HCT116 (cell line): Measurements from ENCODE around the gene KIAA1671. TPM values are rescaled to one million over a fixed set of nuclear protein-coding genes. Genes with fewer than 3 reads are reported as not detected.

Experiments used
- ATAC-seq: fragments of 200-7000 bp; cut with Tn5 transposase; 2 replicates; pipeline ENCODE4 v1.9.1; 2020; ENCODE audit warnings: mild to moderate bottlenecking, moderate library complexity
- BruUV-seq: library from RNA; stranded (reverse); fragments of 400-500 nt; replicated peaks from 2 replicates; lab custom pipeline; 2021; lab: Mats Ljungman, UMichigan
- CTCF ChIA-PET: fragments of 300-600 bp; sonication (Branson Sonifier 250); formaldehyde crosslinking; loops from one replicate; lab custom pipeline; 2021; ENCODE audit warnings: antibody characterized with exemption; lab: Charles Lee
- POLR2A ChIA-PET: fragments of 300-600, 350-600 bp; sonication (Branson Sonifier 250); formaldehyde crosslinking; loops from one replicate; lab custom pipeline; 2021; ENCODE audit warnings: antibody characterized with exemption; lab: Charles Lee
- RAD21 ChIA-PET, 2 experiments: fragments of 300-600 bp; sonication (Branson Sonifier 250); formaldehyde crosslinking; loops; one replicate each; lab custom pipeline; 2023; ENCODE audit warnings: low total read pairs in 2 of 2; ENCODE audit not compliant: uncharacterized antibody in 2 of 2, unreplicated experiment in 2 of 2, low non-redundant PET in 1 of 2; lab: Charles Lee
- DNase-seq: peaks from one replicate; pipeline ENCODE4 v3.0.0-alpha.2; 2010; ENCODE audit warnings: low read depth, low spot score
- H2AFZ ChIP-seq: fragments of 200-600 bp; shearing (Covaris generic), sonication (generic); 2 replicates; pipeline ENCODE4 v1.6.1; 2017; ENCODE audit warnings: low read depth, mixed run types, mixed read lengths, antibody characterized with exemption, low read length; ENCODE audit not compliant: poor library complexity, severe bottlenecking
- H3K27ac ChIP-seq: 2 replicates; pipeline ENCODE4 v1.5.1; 2012; ENCODE audit warnings: low read depth, low read length
- H3K27me3 ChIP-seq: fragments of 200-600 bp; sonication (generic); 2 replicates; pipeline ENCODE4 v1.6.1; 2016; ENCODE audit warnings: mixed run types, low read length, mixed read lengths; ENCODE audit not compliant: insufficient read depth
- H3K36me3 ChIP-seq, 2 experiments: fragments of 200-500 bp in 1 of 2; fragments of 200-600 bp in 1 of 2; sonication (Bioruptor generic) in 1 of 2; sonication (generic) in 1 of 2; 2 replicates each; pipeline versions ENCODE4 v1.5.1 to v1.6.1; 2014 to 2016; ENCODE audit warnings: low read length in 2 of 2, inconsistent platforms in 1 of 2, mixed read lengths in 1 of 2, mixed run types in 1 of 2; ENCODE audit not compliant: insufficient read depth in 2 of 2, control insufficient read depth in 1 of 2
- H3K4me1 ChIP-seq, 2 experiments: fragments of 200-600 bp in 1 of 2; sonication (generic) in 1 of 2; 2 replicates each; pipeline versions ENCODE4 v1.5.1 to v1.6.1; 2012 to 2017; ENCODE audit warnings: low read length in 2 of 2, inconsistent platforms in 1 of 2, mild to moderate bottlenecking in 1 of 2, mixed read lengths in 1 of 2, mixed run types in 1 of 2, moderate library complexity in 1 of 2; ENCODE audit not compliant: insufficient read depth in 2 of 2, control insufficient read depth in 1 of 2
- H3K4me2 ChIP-seq: fragments of 200-600 bp; sonication (generic); 2 replicates; pipeline ENCODE4 v1.6.1; 2017; ENCODE audit warnings: mixed run types, low read length, mixed read lengths
- H3K4me3 ChIP-seq, 2 experiments: fragments of 200-600 bp in 1 of 2; sonication (generic) in 1 of 2; replicated peaks in 1 of 2; 2 replicates each; pipeline ENCODE4 v1.5.1; 2011 to 2016; ENCODE audit warnings: low read length in 2 of 2, control low read depth in 1 of 2, low read depth in 1 of 2, mild to moderate bottlenecking in 1 of 2, mixed read lengths in 1 of 2, mixed run types in 1 of 2
- H3K79me2 ChIP-seq: fragments of 200-600 bp; sonication (generic); 2 replicates; pipeline ENCODE4 v1.6.1; 2017; ENCODE audit warnings: mild to moderate bottlenecking, mixed run types, low read length, moderate library complexity, mixed read lengths; ENCODE audit not compliant: insufficient read depth
- H3K9ac ChIP-seq: fragments of 200-600 bp; sonication (generic); 2 replicates; pipeline ENCODE4 v1.6.1; 2016; ENCODE audit warnings: low read length, mixed read lengths
- H3K9me2 ChIP-seq: fragments of 200-600 bp; sonication (generic), shearing (Covaris generic); 2 replicates; pipeline ENCODE4 v1.6.1; 2017; ENCODE audit warnings: mixed run types, mild to moderate bottlenecking, moderate library complexity; ENCODE audit not compliant: insufficient read depth
- H3K9me3 ChIP-seq, 2 experiments: fragments of 200-500 bp in 1 of 2; fragments of 200-600 bp in 1 of 2; sonication (Bioruptor generic) in 1 of 2; sonication (generic) in 1 of 2; 2 replicates each; pipeline ENCODE4 v1.6.1; 2014 to 2017; ENCODE audit warnings: low read length in 2 of 2, mixed read lengths in 2 of 2, inconsistent platforms in 1 of 2, low read depth in 1 of 2, mild to moderate bottlenecking in 1 of 2, mixed run types in 1 of 2, moderate library complexity in 1 of 2; ENCODE audit not compliant: control insufficient read depth in 1 of 2, insufficient read depth in 1 of 2
- H4K20me1 ChIP-seq: fragments of 200-600 bp; sonication (generic), shearing (Covaris generic); 2 replicates; pipeline ENCODE4 v1.6.1; 2017; ENCODE audit warnings: mixed run types, mild to moderate bottlenecking, moderate library complexity; ENCODE audit not compliant: insufficient read depth
- CEBPB ChIP-seq: IDR thresholded peaks from 2 replicates; pipeline ENCODE4 v1.6.1; 2012; ENCODE audit warnings: low read depth
- EGR1 ChIP-seq: IDR thresholded peaks from 2 replicates; pipeline ENCODE4 v1.6.1; 2012; ENCODE audit warnings: low read depth
- ELF1 ChIP-seq: IDR thresholded peaks from 2 replicates; pipeline ENCODE4 v1.6.1; 2012; ENCODE audit warnings: low read depth, borderline replicate concordance
- EZH2phosphoT487 ChIP-seq: fragments of 200-600 bp; IDR thresholded peaks from 2 replicates; pipeline ENCODE4 v1.6.1; 2018; ENCODE audit warnings: antibody characterized with exemption, borderline replicate concordance
- FOSL1 ChIP-seq: IDR thresholded peaks from 2 replicates; pipeline ENCODE4 v1.6.1; 2012; ENCODE audit warnings: low read depth
- MAX ChIP-seq: IDR thresholded peaks from 2 replicates; pipeline ENCODE4 v1.6.1; 2012
- RAD21 ChIP-seq: IDR thresholded peaks from 2 replicates; pipeline ENCODE4 v1.6.1; 2012; ENCODE audit warnings: low read depth, mild to moderate bottlenecking
- REST ChIP-seq: IDR thresholded peaks from 2 replicates; pipeline ENCODE4 v1.6.1; 2012; ENCODE audit warnings: low read depth
- SRF ChIP-seq: IDR thresholded peaks from 2 replicates; pipeline ENCODE4 v1.6.1; 2012; ENCODE audit warnings: low read depth
- YY1 ChIP-seq: IDR thresholded peaks from 2 replicates; pipeline ENCODE4 v1.6.1; 2011; ENCODE audit warnings: low read length, low read depth, moderate library complexity, mild to moderate bottlenecking; ENCODE audit not compliant: insufficient replicate concordance; ENCODE audit errors: extremely low read depth
- ZFX ChIP-seq: fragments of 450-650 bp; IDR thresholded peaks from 2 replicates; pipeline ENCODE4 v1.6.1; 2017
- intact Hi-C: fragments of 100-400 bp; cut with micrococcal nuclease; formaldehyde crosslinking; loops from 2 replicates; pipeline ENCODE4 v1.10.0; 2022
- total RNA-seq: library from RNA; stranded (reverse); gene quantifications from one replicate; pipeline ENCODE4 v1.2.1, GENCODE V29; 2021; ENCODE audit not compliant: unreplicated experiment
- TF ChIP-seq, protein P1 (sequence below), 3 experiments: fragments of 200-600 bp in 1 of 3; sonication (generic) in 1 of 3; IDR thresholded peaks in 2 of 3; conservative IDR thresholded peaks in 1 of 3; 2 replicates each; pipeline ENCODE4 v1.5.1; 2012 to 2017; ENCODE audit warnings: low read depth in 2 of 3, low read length in 2 of 3, antibody characterized with exemption in 1 of 3, borderline replicate concordance in 1 of 3, control low read depth in 1 of 3, mild to moderate bottlenecking in 1 of 3, mixed read lengths in 1 of 3, mixed run types in 1 of 3, moderate library complexity in 1 of 3; ENCODE audit not compliant: insufficient read depth in 1 of 3
- TF ChIP-seq, protein P2 (sequence below): IDR thresholded peaks from 2 replicates; pipeline ENCODE4 v1.6.1; 2011; ENCODE audit warnings: mild to moderate bottlenecking, low read length, moderate library complexity; ENCODE audit not compliant: insufficient replicate concordance; ENCODE audit errors: extremely low read depth

The KIAA1671 gene
- total RNA-seq, 1 experiment from 2014 or later: 36.8 TPM

DNA sequence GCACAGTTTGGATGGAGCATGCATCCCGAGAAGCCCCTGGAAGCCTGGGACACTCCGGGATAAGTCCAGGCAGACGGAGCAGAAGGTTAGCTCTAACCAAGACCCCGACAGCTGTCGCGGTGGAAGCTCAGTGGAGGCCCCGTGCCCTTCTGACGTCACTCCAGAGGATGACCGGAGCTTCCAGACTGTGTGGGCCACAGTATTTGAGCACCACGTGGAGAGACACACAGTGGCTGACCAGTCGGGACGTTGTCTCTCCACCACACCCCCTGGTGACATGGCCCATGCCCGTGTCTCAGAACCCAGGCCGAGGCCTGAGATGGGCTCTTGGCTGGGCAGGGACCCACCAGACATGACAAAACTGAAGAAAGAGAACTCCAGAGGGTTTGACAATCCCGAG, 86.3 kb downstream of the KIAA1671 start:
- RAD21 ChIA-PET: no interaction called here
- DNase-seq: no peak
- Histone ChIP-seq H3K4me2 (no peak overlapping the region), H3K4me3 (no peak overlapping the region), H3K36me3 (peaks cover 11 to 12% of the 10 kb centered on the region in 2 experiments; a peak in 2 of 4 replicates), H3K4me1 (no peaks in the 10 kb centered on the region), H2AFZ (no peak overlapping the region), H3K27me3 (no peaks in the 10 kb centered on the region), H3K9ac (no peak overlapping the region), H3K27ac (no peak overlapping the region), H4K20me1 (no peaks in the 10 kb centered on the region), H3K9me3 (no peaks in the 10 kb centered on the region)
- no TSS peak for BruUV-seq
- POLR2A ChIA-PET: no interaction called here
- intact Hi-C loops: no loop called here
- TF ChIP-seq, protein P1, sequence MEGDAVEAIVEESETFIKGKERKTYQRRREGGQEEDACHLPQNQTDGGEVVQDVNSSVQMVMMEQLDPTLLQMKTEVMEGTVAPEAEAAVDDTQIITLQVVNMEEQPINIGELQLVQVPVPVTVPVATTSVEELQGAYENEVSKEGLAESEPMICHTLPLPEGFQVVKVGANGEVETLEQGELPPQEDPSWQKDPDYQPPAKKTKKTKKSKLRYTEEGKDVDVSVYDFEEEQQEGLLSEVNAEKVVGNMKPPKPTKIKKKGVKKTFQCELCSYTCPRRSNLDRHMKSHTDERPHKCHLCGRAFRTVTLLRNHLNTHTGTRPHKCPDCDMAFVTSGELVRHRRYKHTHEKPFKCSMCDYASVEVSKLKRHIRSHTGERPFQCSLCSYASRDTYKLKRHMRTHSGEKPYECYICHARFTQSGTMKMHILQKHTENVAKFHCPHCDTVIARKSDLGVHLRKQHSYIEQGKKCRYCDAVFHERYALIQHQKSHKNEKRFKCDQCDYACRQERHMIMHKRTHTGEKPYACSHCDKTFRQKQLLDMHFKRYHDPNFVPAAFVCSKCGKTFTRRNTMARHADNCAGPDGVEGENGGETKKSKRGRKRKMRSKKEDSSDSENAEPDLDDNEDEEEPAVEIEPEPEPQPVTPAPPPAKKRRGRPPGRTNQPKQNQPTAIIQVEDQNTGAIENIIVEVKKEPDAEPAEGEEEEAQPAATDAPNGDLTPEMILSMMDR (IDR thresholded peaks at IDR 0.05 in 2 of 3, conservative IDR thresholded peaks at IDR 0.05 in 1 of 3; ENCODE audit: borderline replicate concordance in 1 of 3, insufficient read depth in 1 of 3, low read depth in 2 of 3, low read length in 2 of 3): no peak
- TF ChIP-seq, all 23 proteins: peak for 0
- no peaks in the 10 kb centered on the region for H3K9me2 ChIP-seq
- 0 out of 2 replicates have a peak, but pooled peaks cover 4% of the 10 kb centered on the region for H3K79me2 ChIP-seq
- no peak for ATAC-seq
- CTCF ChIA-PET: no interaction called here

DNA sequence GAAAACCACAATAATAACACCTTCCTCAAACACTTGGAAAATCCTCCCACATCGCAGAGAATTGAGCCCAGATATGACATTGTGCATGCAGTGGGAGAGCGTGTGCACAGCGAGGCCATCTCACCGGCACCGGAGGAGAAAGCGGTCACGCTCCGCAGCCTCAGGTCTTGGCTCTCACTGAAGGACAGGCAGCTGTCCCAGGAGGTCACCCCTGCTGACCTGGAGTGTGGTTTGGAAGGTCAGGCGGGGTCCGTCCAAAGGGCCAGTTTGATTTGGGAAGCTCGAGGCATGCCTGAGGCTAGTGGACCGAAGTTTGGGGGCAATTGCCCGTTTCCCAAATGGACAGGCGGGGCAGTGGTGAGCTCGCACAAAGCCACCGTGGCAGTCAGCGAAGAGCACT, 86.7 kb downstream of the KIAA1671 start:
- Histone ChIP-seq H3K4me1 (no peaks in the 10 kb centered on the region), H3K9me3 (no peaks in the 10 kb centered on the region), H3K36me3 (peaks cover 10 to 12% of the 10 kb centered on the region in 2 experiments; a peak in 2 of 4 replicates), H2AFZ (no peak overlapping the region), H3K9ac (no peak overlapping the region), H3K4me3 (no peak overlapping the region), H3K4me2 (no peak overlapping the region), H3K27me3 (no peaks in the 10 kb centered on the region), H4K20me1 (no peaks in the 10 kb centered on the region), H3K27ac (no peak overlapping the region), H3K9me2 (no peaks in the 10 kb centered on the region), H3K79me2 (0 out of 2 replicates have a peak, but pooled peaks cover 4% of the 10 kb centered on the region)
- DNase-seq (no peak), ATAC-seq (no peak)
- ChIA-PET CTCF (no interaction called here), POLR2A (no interaction called here), RAD21 (no interaction called here)
- intact Hi-C loops: no loop called here
- no TSS peak for BruUV-seq
- TF ChIP-seq CEBPB (no peak), RAD21 (no peak), SRF (no peak), EZH2phosphoT487 (no peak), REST (no peak), MAX (no peak), EGR1 (no peak), ZFX (no peak), ELF1 (no peak), YY1 (no peak), FOSL1 (no peak)
- TF ChIP-seq, protein P2, sequence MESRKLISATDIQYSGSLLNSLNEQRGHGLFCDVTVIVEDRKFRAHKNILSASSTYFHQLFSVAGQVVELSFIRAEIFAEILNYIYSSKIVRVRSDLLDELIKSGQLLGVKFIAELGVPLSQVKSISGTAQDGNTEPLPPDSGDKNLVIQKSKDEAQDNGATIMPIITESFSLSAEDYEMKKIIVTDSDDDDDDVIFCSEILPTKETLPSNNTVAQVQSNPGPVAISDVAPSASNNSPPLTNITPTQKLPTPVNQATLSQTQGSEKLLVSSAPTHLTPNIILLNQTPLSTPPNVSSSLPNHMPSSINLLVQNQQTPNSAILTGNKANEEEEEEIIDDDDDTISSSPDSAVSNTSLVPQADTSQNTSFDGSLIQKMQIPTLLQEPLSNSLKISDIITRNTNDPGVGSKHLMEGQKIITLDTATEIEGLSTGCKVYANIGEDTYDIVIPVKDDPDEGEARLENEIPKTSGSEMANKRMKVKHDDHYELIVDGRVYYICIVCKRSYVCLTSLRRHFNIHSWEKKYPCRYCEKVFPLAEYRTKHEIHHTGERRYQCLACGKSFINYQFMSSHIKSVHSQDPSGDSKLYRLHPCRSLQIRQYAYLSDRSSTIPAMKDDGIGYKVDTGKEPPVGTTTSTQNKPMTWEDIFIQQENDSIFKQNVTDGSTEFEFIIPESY: no peak
